ENCODE results near the gene ASF1A. TPM values are rescaled to one million over a fixed set of nuclear protein-coding genes. Genes with fewer than 3 reads are reported as not detected.
"Not testable (repeated sequence)": the region's sequence is repeated elsewhere in the genome, so short reads cannot be mapped to it uniquely, and the experiment has no call there.

The ASF1A gene
- total RNA-seq = 16.7 TPM

GRCh38 chr6:118893807-118894424 is at the start of gene ASF1A:
ASF1A (plus strand) TSS chr6:118894152; CDS start chr6:118894414, 262 bp downstream.
- DNase-seq (ENCODE audit: low spot score) = peak; percentile 98

- DNase-seq (ENCODE audit: low spot score) = no peak
Observed at GRCh38 chr6:118844915-118845314, 49.0 kb upstream of the ASF1A start.

GRCh38 chr6:118853408-118853807 is 40.5 kb upstream of the ASF1A start:
- DNase-seq (ENCODE audit: low spot score) = no peak

GRCh38 chr6:118856301-118856700 is 37.7 kb upstream of the ASF1A start:
- no peak for DNase-seq (ENCODE audit: low spot score)

GRCh38 chr6:118859517-118860064 is 34.4 kb upstream of the ASF1A start:
- DNase-seq (ENCODE audit: low spot score) = no peak

GRCh38 chr6:118860363-118860762 is 33.6 kb upstream of the ASF1A start:
- no peak for DNase-seq (ENCODE audit: low spot score)

- DNase-seq (ENCODE audit: low spot score) = no peak
Observed at GRCh38 chr6:118860880-118861279, 33.1 kb upstream of the ASF1A start.

GRCh38 chr6:118862443-118862842 is 31.5 kb upstream of the ASF1A start:
- no peak for DNase-seq (ENCODE audit: low spot score)

- DNase-seq (ENCODE audit: low spot score) = no peak
Observed at GRCh38 chr6:118864341-118865099, 29.4 kb upstream of the ASF1A start.

GRCh38 chr6:118865100-118865391 is 28.9 kb upstream of the ASF1A start:
- no peak for DNase-seq (ENCODE audit: low spot score)

- DNase-seq (ENCODE audit: low spot score) = no peak
Observed at GRCh38 chr6:118867181-118867580, 26.8 kb upstream of the ASF1A start.

- DNase-seq (ENCODE audit: low spot score) = not testable (repeated sequence)
Observed at GRCh38 chr6:118868901-118869300, 25.1 kb upstream of the ASF1A start.

GRCh38 chr6:118869350-118869749 is 24.6 kb upstream of the ASF1A start:
- no peak for DNase-seq (ENCODE audit: low spot score)

- DNase-seq (ENCODE audit: low spot score) = no peak
Observed at GRCh38 chr6:118869894-118870589, 23.9 kb upstream of the ASF1A start.

- no peak for DNase-seq (ENCODE audit: low spot score)
Observed at GRCh38 chr6:118871331-118871730, 22.6 kb upstream of the ASF1A start.

- no peak for DNase-seq (ENCODE audit: low spot score)
Observed at GRCh38 chr6:118872318-118872717, 21.6 kb upstream of the ASF1A start.

- no peak for DNase-seq (ENCODE audit: low spot score)
Observed at GRCh38 chr6:118872726-118873125, 21.2 kb upstream of the ASF1A start.

GRCh38 chr6:118873239-118873638 is 20.7 kb upstream of the ASF1A start:
- no peak for DNase-seq (ENCODE audit: low spot score)

GRCh38 chr6:118875672-118876071 is 18.3 kb upstream of the ASF1A start:
- no peak for DNase-seq (ENCODE audit: low spot score)

GRCh38 chr6:118876198-118876597 is 17.8 kb upstream of the ASF1A start:
- DNase-seq (ENCODE audit: low spot score) = no peak

GRCh38 chr6:118876814-118877213 is 17.1 kb upstream of the ASF1A start:
- no peak for DNase-seq (ENCODE audit: low spot score)

- no peak for DNase-seq (ENCODE audit: low spot score)
Observed at GRCh38 chr6:118877806-118878205, 16.1 kb upstream of the ASF1A start.
